ENCODE results near the gene ARHGEF37.

GRCh38 chr5:149552553-149553160 lies 28.6 kb upstream of the ARHGEF37 start:
- TF ChIP-seq BRF2 (IDR thresholded peaks at IDR 0.05; ENCODE audit: borderline replicate concordance, insufficient read depth, insufficient read length) (no peak), CBX1 (IDR thresholded peaks at IDR 0.05; ENCODE audit: low read depth) (no peak), RNF219 (CRISPR knock-in tag; IDR thresholded peaks at IDR 0.05) (no peak), ZFP1 (CRISPR knock-in tag; IDR thresholded peaks at IDR 0.05) (no peak), CTCF (IDR thresholded peaks at IDR 0.05 in 2 of 3, conservative IDR thresholded peaks at IDR 0.05 in 1 of 3; ENCODE audit: insufficient read depth in 2 of 3, low read depth in 1 of 3, low read length in 3 of 3) (no peak), SRF (CRISPR knock-in tag; IDR thresholded peaks at IDR 0.05) (no peak), ZNF12 (CRISPR knock-in tag; IDR thresholded peaks at IDR 0.05) (no peak), MTA3 (IDR thresholded peaks at IDR 0.05; ENCODE audit: borderline replicate concordance) (no peak), KHSRP (IDR thresholded peaks at IDR 0.05) (no peak), ZNF274 (IDR thresholded peaks at IDR 0.05; ENCODE audit: borderline replicate concordance, low read depth, low read length) (no peak), SIN3A (IDR thresholded peaks at IDR 0.05; ENCODE audit: borderline replicate concordance in 2 of 2, control insufficient read depth in 1 of 2, low read depth in 2 of 2, low read length in 2 of 2) (no peak), AFF4 (CRISPR knock-in tag; IDR thresholded peaks at IDR 0.05) (no peak), ZMIZ1 (IDR thresholded peaks at IDR 0.05; ENCODE audit: low read depth in 2 of 2, low read length in 2 of 2) (no peak)

Measured in K562 (cell line).